Vagina (tissue), 2 donors: ENCODE measurements around the gene CSGALNACT2.

Experiments used
- POLR2AphosphoS5 ChIP-seq, 2 donors: sonication (generic); formaldehyde crosslinking; IDR thresholded peaks; one replicate each; pipeline ENCODE4 v1.9.0; 2017; ENCODE audit warnings: antibody characterized with exemption in 2 of 2, mild to moderate bottlenecking in 2 of 2, low read depth in 1 of 2; ENCODE audit not compliant: insufficient read depth in 1 of 2
- TF ChIP-seq, protein P1 (sequence below), 3 experiments: fragments of 450-650 bp in 2 of 3; fragments of 200-600 bp in 1 of 3; sonication (generic) in 1 of 3; IDR thresholded peaks; one replicate each; pipeline ENCODE4 v1.5.1; 2017 to 2019; ENCODE audit warnings: antibody characterized with exemption in 3 of 3, mild to moderate bottlenecking in 2 of 3, moderate library complexity in 2 of 3

DNA sequence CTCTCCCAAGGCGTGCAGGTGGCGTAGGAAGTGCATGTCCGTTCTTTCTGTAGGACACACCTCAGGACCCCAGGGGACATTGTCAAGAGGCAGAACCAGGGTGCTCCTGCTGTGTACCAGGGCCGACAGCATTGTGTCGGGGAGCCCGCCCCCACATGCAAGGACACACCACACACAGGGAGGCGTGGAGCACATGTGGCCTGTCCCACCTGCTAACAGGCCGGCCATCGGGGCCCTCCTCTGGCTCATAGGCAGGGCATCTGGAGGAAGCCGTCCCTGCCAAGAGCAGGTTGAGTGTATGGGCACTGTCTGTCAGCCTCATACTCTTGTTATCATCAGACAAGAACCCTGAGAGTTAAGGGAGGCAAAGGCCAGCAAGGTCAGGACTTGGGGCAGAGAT is 48.7 kb upstream of the CSGALNACT2 start:
- TF ChIP-seq, protein P1, sequence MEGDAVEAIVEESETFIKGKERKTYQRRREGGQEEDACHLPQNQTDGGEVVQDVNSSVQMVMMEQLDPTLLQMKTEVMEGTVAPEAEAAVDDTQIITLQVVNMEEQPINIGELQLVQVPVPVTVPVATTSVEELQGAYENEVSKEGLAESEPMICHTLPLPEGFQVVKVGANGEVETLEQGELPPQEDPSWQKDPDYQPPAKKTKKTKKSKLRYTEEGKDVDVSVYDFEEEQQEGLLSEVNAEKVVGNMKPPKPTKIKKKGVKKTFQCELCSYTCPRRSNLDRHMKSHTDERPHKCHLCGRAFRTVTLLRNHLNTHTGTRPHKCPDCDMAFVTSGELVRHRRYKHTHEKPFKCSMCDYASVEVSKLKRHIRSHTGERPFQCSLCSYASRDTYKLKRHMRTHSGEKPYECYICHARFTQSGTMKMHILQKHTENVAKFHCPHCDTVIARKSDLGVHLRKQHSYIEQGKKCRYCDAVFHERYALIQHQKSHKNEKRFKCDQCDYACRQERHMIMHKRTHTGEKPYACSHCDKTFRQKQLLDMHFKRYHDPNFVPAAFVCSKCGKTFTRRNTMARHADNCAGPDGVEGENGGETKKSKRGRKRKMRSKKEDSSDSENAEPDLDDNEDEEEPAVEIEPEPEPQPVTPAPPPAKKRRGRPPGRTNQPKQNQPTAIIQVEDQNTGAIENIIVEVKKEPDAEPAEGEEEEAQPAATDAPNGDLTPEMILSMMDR (IDR thresholded peaks at IDR 0.05) = no peak
- TF ChIP-seq POLR2AphosphoS5 (IDR thresholded peaks at IDR 0.05; ENCODE audit: insufficient read depth in 1 of 2, low read depth in 1 of 2) = no peak
